ENCODE results near the gene MLLT6.

MLLT6 gene

DNA sequence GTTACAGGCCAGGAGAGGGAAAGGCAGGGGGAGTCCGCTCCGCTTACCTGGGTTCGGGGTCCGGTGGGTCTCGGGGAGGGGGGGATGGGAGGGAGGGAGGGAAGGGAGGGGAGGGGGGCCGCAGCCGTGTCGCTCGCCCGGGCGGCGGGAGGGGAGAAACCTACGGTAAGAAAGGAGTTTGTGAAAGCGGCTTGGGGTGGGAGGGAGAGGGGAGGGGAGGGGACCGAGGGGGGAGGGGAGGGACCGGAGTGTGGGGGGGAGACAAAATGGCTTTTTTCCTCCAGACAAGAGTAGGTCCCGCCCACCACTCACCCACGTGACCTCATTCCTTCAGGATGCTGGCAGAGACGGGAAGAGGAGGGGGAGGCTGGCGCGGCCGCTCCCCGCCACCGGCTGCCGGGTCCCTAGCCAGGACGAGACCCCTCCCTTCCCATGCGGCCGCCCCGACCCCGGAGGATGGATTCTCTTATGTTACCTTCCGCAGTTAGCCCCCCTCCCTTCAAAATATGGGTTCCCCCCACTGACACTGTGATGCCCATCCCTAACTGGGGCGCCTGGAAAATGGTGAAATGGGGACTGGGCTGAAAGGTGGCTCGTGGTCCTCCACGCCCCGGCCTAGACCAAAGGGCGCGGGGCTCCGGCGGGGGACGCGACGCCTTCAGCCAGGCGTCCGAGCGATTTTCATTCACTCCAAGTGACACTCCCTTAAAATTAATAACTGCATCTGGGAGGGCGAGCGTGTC lies 43.2 kb downstream of the MLLT6 start, which contains the start of gene PCGF2:
Gene PCGF2 (minus strand): TSS at position 188 of the 743 bp plus-strand sequence. CDS start 7,934 bp downstream, outside the sequence.
- in situ Hi-C loops (cut with MboI; ENCODE audit: low pct_unique_long_range_greater_than_20kb, low sequenced_read_pairs) = no loop called here
- peak; percentile 58 for DNase-seq

DNA sequence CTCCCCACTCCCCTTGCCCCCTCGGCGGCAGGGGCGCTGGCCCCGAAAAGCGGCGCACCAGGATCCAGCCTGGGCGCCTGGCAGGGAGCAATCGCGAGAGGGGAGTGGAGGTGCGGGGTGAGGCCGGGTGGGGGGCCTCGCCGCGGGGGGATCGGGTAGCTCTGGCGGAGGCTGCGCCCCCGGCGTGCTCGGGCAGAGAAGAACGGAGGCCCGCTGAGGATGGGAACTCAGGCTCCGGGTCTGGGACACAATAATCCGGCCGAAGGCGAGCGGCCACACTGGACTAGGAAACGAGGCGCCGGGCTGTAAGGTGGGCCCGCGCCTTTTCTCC lies 43.8 kb downstream of the MLLT6 start:
- in situ Hi-C loops (cut with MboI; ENCODE audit: low pct_unique_long_range_greater_than_20kb, low sequenced_read_pairs) = no loop called here
- DNase-seq = no peak

DNA sequence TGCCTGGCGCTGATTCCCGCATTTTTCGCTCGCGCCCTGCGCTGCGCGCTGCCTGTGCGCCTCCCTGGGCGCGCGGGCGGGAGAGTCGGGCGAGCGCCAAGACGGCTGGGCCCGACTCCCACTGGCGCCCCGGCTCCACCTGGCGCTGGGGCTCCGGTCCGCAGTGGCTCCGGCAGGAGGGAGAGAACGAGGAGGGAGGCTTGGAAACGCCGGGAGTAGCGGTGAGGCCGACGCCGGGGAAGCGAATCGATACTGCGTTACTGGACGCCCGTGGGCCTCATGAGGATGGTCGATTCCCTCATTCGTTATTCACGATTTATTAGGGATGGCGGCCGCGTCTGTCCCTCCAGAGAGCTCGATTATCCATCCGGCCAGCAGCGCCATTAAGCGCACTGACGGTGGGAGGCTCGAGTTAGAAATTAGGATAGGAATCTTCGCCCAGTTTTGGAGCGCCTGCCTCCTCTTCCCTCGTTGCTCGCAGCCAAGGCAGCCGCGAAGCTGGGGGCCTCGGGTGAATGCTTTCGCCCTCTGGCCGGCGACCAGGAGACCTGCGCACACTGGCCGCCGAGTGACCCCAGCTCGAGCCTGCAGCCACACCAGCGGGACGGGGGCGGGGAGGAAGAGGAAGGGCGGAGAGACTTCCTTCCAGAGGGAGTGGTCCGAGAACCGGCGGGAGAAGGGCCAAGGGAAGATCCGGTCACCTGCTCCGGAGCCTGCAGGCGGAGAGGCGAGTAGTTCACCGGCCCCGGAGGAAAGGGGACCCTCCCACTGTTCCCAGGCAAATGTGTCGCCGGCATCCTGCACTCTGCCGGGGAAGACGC lies 44.4 kb downstream of the MLLT6 start:
- DNase-seq = no peak
- in situ Hi-C loops (cut with MboI; ENCODE audit: low pct_unique_long_range_greater_than_20kb, low sequenced_read_pairs) = no loop called here

GRCh38 chr17:38750044-38750311 lies 44.9 kb downstream of the MLLT6 start:
- no peak for DNase-seq
- in situ Hi-C loops (cut with MboI; ENCODE audit: low pct_unique_long_range_greater_than_20kb, low sequenced_read_pairs) = no loop called here

- in situ Hi-C loops (cut with MboI; ENCODE audit: low pct_unique_long_range_greater_than_20kb, low sequenced_read_pairs) = no loop called here
These were observed 45.4 kb downstream of the MLLT6 start for GRCh38 chr17:38750312-38751121.

DNA sequence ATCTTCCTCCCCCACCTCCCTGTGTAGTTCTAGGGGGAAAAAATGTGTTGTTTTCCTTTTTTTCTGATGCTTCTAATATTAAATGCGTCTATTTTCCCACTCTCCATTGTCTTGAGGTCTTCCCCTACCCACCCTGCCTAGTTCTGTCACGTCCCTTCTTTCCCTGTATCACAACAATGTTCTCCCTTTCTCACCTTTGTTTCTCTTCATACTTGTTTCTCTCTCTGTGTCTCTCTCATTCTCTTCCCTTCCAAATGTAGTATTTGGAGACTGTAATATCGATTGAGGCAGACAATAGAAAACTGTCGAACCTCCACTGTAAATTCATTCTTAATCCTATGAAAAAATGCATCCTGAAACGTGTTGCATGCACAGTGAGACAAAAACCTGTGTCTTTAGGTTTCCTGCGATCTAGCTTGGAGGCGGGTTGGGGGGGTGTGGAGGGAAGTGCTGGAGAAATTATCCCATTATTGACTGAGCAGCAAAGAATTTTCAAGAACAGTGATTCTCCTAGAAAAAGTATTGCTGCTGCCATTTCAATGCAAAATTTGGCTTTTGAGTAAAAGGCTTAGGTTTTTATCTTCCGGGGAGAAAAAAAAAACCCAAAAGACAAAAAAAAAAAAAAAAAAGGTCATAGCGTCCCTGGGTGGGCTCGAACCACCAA lies 46.2 kb downstream of the MLLT6 start:
- no peak for DNase-seq
- in situ Hi-C loops (cut with MboI; ENCODE audit: low pct_unique_long_range_greater_than_20kb, low sequenced_read_pairs) = no loop called here

More at GRCh38 chr17:38750312-38751121, 45.4 kb downstream of the MLLT6 start:
- DNase-seq = no peak

DNA sequence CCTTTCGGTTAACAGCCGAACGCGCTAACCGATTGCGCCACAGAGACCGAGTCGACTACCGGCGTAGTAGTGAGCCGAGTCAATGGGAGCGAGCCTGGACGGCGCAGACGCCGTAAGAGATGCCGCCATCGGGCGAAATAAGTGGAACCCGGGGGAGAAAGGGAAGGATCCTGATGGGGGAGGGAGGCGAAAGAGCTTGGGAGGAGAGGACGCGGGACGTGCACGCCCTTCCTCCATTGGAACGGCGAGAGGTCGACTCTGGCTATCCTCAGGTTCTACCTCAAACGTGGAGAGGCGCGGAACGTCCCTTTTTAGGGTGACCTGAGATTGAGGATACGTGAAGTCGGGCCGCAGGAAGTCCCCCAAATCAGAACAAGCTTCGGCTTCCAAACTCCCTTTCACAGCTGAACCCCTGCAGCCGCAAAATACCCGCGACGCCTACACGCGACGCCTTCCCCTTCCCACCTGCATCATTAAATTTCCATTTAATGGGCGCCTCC lies 46.8 kb downstream of the MLLT6 start:
- DNase-seq = peak; percentile 87
- in situ Hi-C loops (cut with MboI; ENCODE audit: low pct_unique_long_range_greater_than_20kb, low sequenced_read_pairs) = no loop called here

DNA sequence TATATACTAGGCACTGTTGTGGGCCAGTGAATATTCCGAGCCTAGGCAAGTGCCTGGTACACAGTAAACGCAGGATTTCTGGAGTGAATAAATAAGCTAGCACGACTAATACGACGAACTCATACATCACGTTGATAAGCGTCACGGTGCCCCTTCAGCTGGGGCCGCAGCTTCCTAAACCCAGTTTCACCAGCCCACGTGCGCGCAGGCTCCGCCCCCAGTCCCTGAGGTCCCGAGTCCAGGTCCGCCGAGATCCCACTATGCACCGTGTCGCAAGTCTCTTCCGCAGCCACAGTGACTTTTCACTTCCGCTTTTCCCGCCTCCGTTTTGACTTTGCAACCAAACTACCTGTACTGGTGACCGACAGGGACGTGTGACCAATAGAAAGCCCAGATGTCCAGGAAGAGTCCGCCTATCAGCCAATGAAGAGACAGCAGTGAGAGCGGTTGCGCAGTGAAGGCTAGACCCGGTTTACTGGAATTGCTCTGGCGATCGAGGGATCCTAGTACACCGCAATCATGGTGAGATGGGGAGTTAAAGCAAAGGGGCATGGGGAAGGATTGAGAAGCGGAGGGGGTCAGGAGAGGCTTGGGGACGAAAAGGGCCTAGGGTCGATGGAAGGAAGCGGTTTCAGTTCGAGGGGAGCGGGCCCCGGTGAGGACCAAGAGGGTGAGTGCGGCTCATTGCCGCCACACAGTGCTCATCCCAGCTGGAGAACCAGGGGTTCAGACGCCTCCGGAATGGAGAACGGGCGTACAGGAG lies 47.4 kb downstream of the MLLT6 start, which contains the start of gene PSMB3:
Gene PSMB3 (plus strand): TSS at position 434 of the 763 bp plus-strand sequence. CDS start 86 bp downstream, at position 520.
- in situ Hi-C loops (cut with MboI; ENCODE audit: low pct_unique_long_range_greater_than_20kb, low sequenced_read_pairs) = no loop called here
- DNase-seq = peak; percentile 100

- DNase-seq = no peak
- in situ Hi-C loops (cut with MboI; ENCODE audit: low pct_unique_long_range_greater_than_20kb, low sequenced_read_pairs) = no loop called here
These were observed 48.0 kb downstream of the MLLT6 start for GRCh38 chr17:38753071-38753506.

- in situ Hi-C loops (cut with MboI; ENCODE audit: low pct_unique_long_range_greater_than_20kb, low sequenced_read_pairs) = no loop called here
- peak; percentile 62 for DNase-seq
These were observed 56.5 kb downstream of the MLLT6 start for GRCh38 chr17:38761612-38762011.

- in situ Hi-C loops (cut with MboI; ENCODE audit: low pct_unique_long_range_greater_than_20kb, low sequenced_read_pairs) = no loop called here
- no peak for DNase-seq
These were observed 57.2 kb downstream of the MLLT6 start for GRCh38 chr17:38762231-38762630.

DNA sequence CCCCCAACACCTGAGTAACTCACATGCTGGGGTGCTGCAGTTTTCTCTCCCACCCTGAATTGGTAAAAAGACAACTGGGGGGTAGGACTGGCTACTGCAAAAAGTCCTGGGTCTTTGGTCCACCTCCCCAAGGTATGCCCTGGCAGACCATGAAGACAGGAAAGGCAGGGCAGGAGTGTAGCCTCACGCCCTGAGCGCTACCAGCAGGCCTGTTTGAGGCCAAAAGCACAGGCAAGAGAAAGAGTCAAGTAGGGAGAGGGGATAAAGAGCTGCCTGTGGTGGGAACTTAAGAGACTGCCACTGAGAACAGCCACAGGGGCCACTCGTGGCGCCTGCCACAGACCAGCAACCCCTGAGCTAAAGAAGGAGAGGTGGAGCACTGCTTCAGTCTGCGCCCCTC lies 61.3 kb downstream of the MLLT6 start:
- DNase-seq = no peak
- in situ Hi-C loops (cut with MboI; ENCODE audit: low pct_unique_long_range_greater_than_20kb, low sequenced_read_pairs) = no loop called here

- no peak for DNase-seq
- in situ Hi-C loops (cut with MboI; ENCODE audit: low pct_unique_long_range_greater_than_20kb, low sequenced_read_pairs) = no loop called here
These were observed 63.3 kb downstream of the MLLT6 start for GRCh38 chr17:38768417-38768816.

GRCh38 chr17:38773258-38773657 lies 68.2 kb downstream of the MLLT6 start:
- in situ Hi-C loops (cut with MboI; ENCODE audit: low pct_unique_long_range_greater_than_20kb, low sequenced_read_pairs) = no loop called here
- no peak for DNase-seq

GRCh38 chr17:38777641-38778250 lies 72.7 kb downstream of the MLLT6 start:
- in situ Hi-C loops (cut with MboI; ENCODE audit: low pct_unique_long_range_greater_than_20kb, low sequenced_read_pairs) = no loop called here
- no peak for DNase-seq
